Measurements from ENCODE around the gene CRISP1. TPM values are rescaled to one million over a fixed set of nuclear protein-coding genes. Genes with fewer than 3 reads are reported as not detected.

The CRISP1 gene
- total and polyA plus RNA-seq, 2 of the 4 experiments (the other 2 are of a cell fraction): not detected

Other genes with a start within 250 kb of the CRISP1 start
- not detected in 2 replicates for gene RHAG, start 229.7 kb downstream of the CRISP1 start, total RNA-seq (2012; rRNA removed)
- gene RHAG, start 229.7 kb downstream of the CRISP1 start, polyA plus RNA-seq (2012; rRNA removed): not detected in 2 replicates
- not detected in 2 replicates for gene CRISP2, start 153.0 kb downstream of the CRISP1 start, total RNA-seq (2012; rRNA removed)
- not detected in 2 replicates for gene CRISP2, start 153.0 kb downstream of the CRISP1 start, polyA plus RNA-seq (2012; rRNA removed)
- gene CRISP3, start 122.1 kb downstream of the CRISP1 start, total RNA-seq (2012; rRNA removed): not detected in 2 replicates
- gene CRISP3, start 122.1 kb downstream of the CRISP1 start, polyA plus RNA-seq (2012; rRNA removed): not detected in 2 replicates
- gene PGK2, start 79.2 kb downstream of the CRISP1 start, total RNA-seq (2012; rRNA removed): not detected in 2 replicates
- not detected in 2 replicates for gene PGK2, start 79.2 kb downstream of the CRISP1 start, polyA plus RNA-seq (2012; rRNA removed)
- not detected in 2 replicates for gene DEFB114, start 97.6 kb upstream of the CRISP1 start, total RNA-seq (2012; rRNA removed)
- gene DEFB114, start 97.6 kb upstream of the CRISP1 start, polyA plus RNA-seq (2012; rRNA removed): not detected in 2 replicates
- not detected in 2 replicates for gene DEFB113, start 103.1 kb upstream of the CRISP1 start, total RNA-seq (2012; rRNA removed)
- gene DEFB113, start 103.1 kb upstream of the CRISP1 start, polyA plus RNA-seq (2012; rRNA removed): not detected in 2 replicates
- not detected in 2 replicates for gene DEFB110, start 155.5 kb upstream of the CRISP1 start, total RNA-seq (2012; rRNA removed)
- gene DEFB110, start 155.5 kb upstream of the CRISP1 start, polyA plus RNA-seq (2012; rRNA removed): not detected in 2 replicates
- gene DEFB112, start 183.4 kb upstream of the CRISP1 start, total RNA-seq (2012; rRNA removed): not detected in 2 replicates
- not detected in 2 replicates for gene DEFB112, start 183.4 kb upstream of the CRISP1 start, polyA plus RNA-seq (2012; rRNA removed)

All from IMR-90 (cell line).